SU-DHL-6 (cell line): Measurements from ENCODE around the gene ERBB4.

Experiments
- H2AFZ ChIP-seq: fragments of 200-600 bp; sonication (generic); 2 replicates; pipeline ENCODE4 v1.6.1; 2014; ENCODE audit warnings: low read depth, mild to moderate bottlenecking, moderate library complexity, mixed read lengths, antibody characterized with exemption, low read length; ENCODE audit not compliant: severe bottlenecking
- H3F3A ChIP-seq: fragments of 200-600 bp; shearing (Covaris generic); 2 replicates; pipeline ENCODE4 v1.6.0; 2016; ENCODE audit warnings: antibody characterized with exemption, mild to moderate bottlenecking; ENCODE audit not compliant: insufficient read depth
- H3K27ac ChIP-seq: fragments of 200-600 bp; sonication (generic); 2 replicates; pipeline ENCODE4 v1.5.1; 2016; ENCODE audit warnings: low read depth, mild to moderate bottlenecking, low read length, moderate library complexity, mixed read lengths
- H3K27me3 ChIP-seq: fragments of 200-600 bp; sonication (generic), shearing (Covaris generic); 2 replicates; pipeline ENCODE4 v1.6.0; 2014; ENCODE audit warnings: mild to moderate bottlenecking, low read length
- H3K36me3 ChIP-seq: fragments of 200-600 bp; sonication (generic); 2 replicates; pipeline ENCODE4 v1.6.1; 2014; ENCODE audit warnings: mild to moderate bottlenecking, low read length, mixed read lengths
- H3K4me2 ChIP-seq: fragments of 300-600, 200-600 bp; shearing (Covaris generic), sonication (generic); 2 replicates; pipeline ENCODE4 v1.6.0; 2014; ENCODE audit warnings: low read length, low read depth, mild to moderate bottlenecking; ENCODE audit not compliant: poor library complexity, severe bottlenecking
- H3K4me3 ChIP-seq: fragments of 200-600 bp; sonication (generic); 2 replicates; pipeline ENCODE4 v1.5.1; 2014; ENCODE audit warnings: antibody characterized with exemption, low read length, mild to moderate bottlenecking, mixed read lengths; ENCODE audit not compliant: insufficient read depth, poor library complexity, severe bottlenecking
- H3K79me2 ChIP-seq: fragments of 200-600 bp; sonication (generic); 2 replicates; pipeline ENCODE4 v1.6.1; 2014; ENCODE audit warnings: mild to moderate bottlenecking, low read length, moderate library complexity; ENCODE audit not compliant: insufficient read depth
- H3K9ac ChIP-seq: fragments of 200-600 bp; sonication (generic); 2 replicates; pipeline ENCODE4 v1.7.0; 2014; ENCODE audit warnings: mild to moderate bottlenecking, low read length
- H3K9me2 ChIP-seq: fragments of 200-600 bp; sonication (generic); replicated peaks from 2 replicates; pipeline ENCODE4 v1.6.1; 2014; ENCODE audit warnings: low read length; ENCODE audit not compliant: insufficient read depth
- H3K9me3 ChIP-seq: fragments of 200-600 bp; sonication (generic); 2 replicates; pipeline ENCODE4 v1.6.1; 2014; ENCODE audit warnings: low read length, mixed read lengths; ENCODE audit not compliant: insufficient read depth
- H4K20me1 ChIP-seq: fragments of 200-600 bp; sonication (generic); 2 replicates; pipeline ENCODE4 v1.6.1; 2014; ENCODE audit warnings: low read depth, mild to moderate bottlenecking, antibody characterized with exemption, low read length, moderate library complexity, mixed read lengths
- EZH2phosphoT487 ChIP-seq: fragments of 200-600 bp; sonication (generic), shearing (Covaris generic); conservative IDR thresholded peaks from 2 replicates; pipeline ENCODE4 v1.6.1; 2018; ENCODE audit warnings: mild to moderate bottlenecking, antibody characterized with exemption, low read length, moderate library complexity, mixed read lengths
- TF ChIP-seq, protein P1 (sequence below): fragments of 200-600 bp; sonication (generic); IDR thresholded peaks from one replicate; pipeline ENCODE4 v1.5.1; 2017; ENCODE audit warnings: antibody characterized with exemption, mild to moderate bottlenecking, low read length, moderate library complexity; ENCODE audit not compliant: insufficient read depth, poor library complexity, severe bottlenecking

The ERBB4 gene

DNA sequence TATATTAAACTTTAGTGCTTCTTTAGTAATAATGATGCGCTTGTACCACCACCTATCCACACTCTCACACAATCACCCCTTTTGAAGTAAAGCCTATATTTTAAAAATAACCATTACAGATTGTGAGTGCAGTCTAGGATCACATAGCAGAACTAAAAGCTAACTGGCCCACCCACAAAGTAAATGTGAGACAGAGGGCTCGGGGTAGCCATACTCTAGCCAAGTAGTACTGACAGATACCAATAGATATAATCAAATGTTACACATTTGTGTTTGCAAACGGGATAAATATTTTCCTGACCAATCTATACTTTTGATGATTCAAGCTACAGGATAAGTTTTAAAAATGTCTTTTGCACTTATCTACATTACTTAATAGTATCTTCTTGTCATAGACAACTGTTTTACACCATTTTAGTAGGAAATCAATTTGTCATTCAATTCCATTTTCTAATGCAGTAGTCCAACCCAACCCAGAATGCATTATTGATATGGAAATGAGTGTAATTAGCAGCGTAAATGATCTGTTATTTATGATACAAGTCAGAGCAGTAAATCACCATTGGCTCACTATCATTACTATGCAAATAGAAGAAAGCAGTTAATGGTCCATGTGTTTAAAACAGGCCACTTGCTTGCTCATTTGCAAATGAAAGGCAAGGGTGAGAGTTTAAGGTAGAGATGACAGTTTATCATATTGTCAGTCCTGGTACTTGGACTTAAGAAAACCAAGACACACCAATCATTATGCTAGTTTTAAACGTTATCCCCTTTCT lies 111.8 kb downstream of the ERBB4 start:
- no peaks in the 10 kb centered on the region for H3K9me3 ChIP-seq
- H3K9ac ChIP-seq = no peak overlapping the region
- no peaks in the 10 kb centered on the region for H3F3A ChIP-seq
- no peaks in the 10 kb centered on the region for H3K36me3 ChIP-seq
- H4K20me1 ChIP-seq = no peaks in the 10 kb centered on the region
- no peak overlapping the region for H2AFZ ChIP-seq
- H3K9me2 ChIP-seq = no peaks in the 10 kb centered on the region
- no peak overlapping the region for H3K27ac ChIP-seq
- H3K27me3 ChIP-seq = no peaks in the 10 kb centered on the region
- no peaks in the 10 kb centered on the region for H3K79me2 ChIP-seq
- TF ChIP-seq EZH2phosphoT487 = no peak
- TF ChIP-seq, protein P1, sequence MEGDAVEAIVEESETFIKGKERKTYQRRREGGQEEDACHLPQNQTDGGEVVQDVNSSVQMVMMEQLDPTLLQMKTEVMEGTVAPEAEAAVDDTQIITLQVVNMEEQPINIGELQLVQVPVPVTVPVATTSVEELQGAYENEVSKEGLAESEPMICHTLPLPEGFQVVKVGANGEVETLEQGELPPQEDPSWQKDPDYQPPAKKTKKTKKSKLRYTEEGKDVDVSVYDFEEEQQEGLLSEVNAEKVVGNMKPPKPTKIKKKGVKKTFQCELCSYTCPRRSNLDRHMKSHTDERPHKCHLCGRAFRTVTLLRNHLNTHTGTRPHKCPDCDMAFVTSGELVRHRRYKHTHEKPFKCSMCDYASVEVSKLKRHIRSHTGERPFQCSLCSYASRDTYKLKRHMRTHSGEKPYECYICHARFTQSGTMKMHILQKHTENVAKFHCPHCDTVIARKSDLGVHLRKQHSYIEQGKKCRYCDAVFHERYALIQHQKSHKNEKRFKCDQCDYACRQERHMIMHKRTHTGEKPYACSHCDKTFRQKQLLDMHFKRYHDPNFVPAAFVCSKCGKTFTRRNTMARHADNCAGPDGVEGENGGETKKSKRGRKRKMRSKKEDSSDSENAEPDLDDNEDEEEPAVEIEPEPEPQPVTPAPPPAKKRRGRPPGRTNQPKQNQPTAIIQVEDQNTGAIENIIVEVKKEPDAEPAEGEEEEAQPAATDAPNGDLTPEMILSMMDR = no peak
- no peak overlapping the region for H3K4me2 ChIP-seq
- no peak overlapping the region for H3K4me3 ChIP-seq

DNA sequence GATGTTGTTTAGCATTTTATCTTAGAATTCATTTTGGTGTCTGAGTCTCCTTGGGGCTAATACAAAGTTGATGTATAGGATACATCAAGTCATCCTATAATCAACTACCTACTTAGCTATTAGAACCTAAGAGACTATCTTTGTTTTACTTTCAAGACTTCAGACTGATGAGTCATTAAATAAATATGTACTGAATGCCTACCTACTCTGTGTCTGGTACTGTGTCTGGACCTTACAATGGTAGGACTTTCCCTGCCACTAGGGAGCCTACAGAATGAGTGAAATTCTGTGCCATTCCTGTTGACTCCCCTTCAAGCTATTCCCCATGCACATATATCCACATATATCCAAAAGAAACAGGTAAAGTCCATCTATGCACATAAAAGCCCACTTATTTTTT lies 114.5 kb downstream of the ERBB4 start:
- Histone ChIP-seq H4K20me1 (no peaks in the 10 kb centered on the region), H3K9me2 (no peaks in the 10 kb centered on the region), H2AFZ (no peak overlapping the region), H3K4me2 (no peak overlapping the region), H3F3A (no peaks in the 10 kb centered on the region), H3K27me3 (no peaks in the 10 kb centered on the region), H3K9ac (no peak overlapping the region), H3K79me2 (no peaks in the 10 kb centered on the region), H3K27ac (no peak overlapping the region), H3K9me3 (no peaks in the 10 kb centered on the region), H3K4me3 (no peak overlapping the region), H3K36me3 (no peaks in the 10 kb centered on the region)
- TF ChIP-seq EZH2phosphoT487 = no peak
- TF ChIP-seq, protein P1 = no peak

DNA sequence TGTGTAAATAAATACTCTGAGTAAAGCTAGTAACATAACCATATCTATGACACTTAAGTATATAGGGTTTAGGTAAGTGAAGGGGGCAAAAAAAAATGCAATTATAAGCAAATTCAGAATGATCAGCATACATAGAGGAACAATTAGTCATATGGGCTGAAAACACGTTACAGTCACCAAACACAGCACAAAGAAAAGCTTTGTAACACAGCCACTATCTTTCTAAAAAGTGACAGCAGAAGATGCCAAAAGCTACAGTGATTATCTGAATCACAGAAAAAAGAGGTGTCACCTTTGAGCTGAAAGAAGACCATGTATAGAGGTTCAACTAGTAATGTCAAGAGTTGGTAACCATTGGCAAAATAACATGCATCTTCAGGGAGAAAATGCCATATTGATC lies 115.5 kb downstream of the ERBB4 start:
- Histone ChIP-seq H3K9ac (no peak overlapping the region), H3K9me3 (no peaks in the 10 kb centered on the region), H3K27me3 (no peaks in the 10 kb centered on the region), H2AFZ (no peak overlapping the region), H3K9me2 (no peaks in the 10 kb centered on the region), H3K79me2 (no peaks in the 10 kb centered on the region), H3K36me3 (no peaks in the 10 kb centered on the region), H3K4me3 (no peak overlapping the region), H3F3A (no peaks in the 10 kb centered on the region), H3K4me2 (no peak overlapping the region), H3K27ac (no peak overlapping the region), H4K20me1 (no peaks in the 10 kb centered on the region)
- TF ChIP-seq, protein P1 = no peak
- no peak for TF ChIP-seq EZH2phosphoT487
